NCI-H2196 treated with DMSO at 0.1 percent for 48 hours (cell line): Measurements from ENCODE around the gene ARHGAP18.

Experiments used
- DNase-seq: peaks from one replicate; lab custom pipeline; 2025; ENCODE audit not compliant: unreplicated experiment; lab: John Stamatoyannopoulos, UW

ARHGAP18 gene

GRCh38 chr6:129725341-129725740, 15.4 kb upstream of the ARHGAP18 start:
- DNase-seq, result no peak

DNA sequence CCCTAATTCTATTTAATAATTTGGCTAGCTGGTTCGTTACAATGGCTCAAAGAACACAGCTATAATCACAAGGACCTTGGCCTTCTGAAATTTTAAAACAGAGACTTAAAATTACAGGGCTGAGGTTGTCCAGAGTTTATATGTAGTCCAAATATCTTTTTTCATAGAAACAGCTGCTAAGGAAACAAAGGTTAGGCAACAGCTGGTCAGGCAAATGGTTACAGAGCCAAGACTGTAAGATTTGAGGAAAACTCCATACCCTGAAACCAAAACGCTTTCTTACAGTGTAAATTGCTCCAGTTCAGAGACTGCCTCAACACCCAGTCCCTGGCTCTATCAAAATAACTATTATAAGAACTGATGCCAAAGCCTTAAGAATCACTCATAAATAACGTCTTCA, 9.7 kb upstream of the ARHGAP18 start:
- DNase-seq, result no peak

GRCh38 chr6:129717277-129717676, 7.3 kb upstream of the ARHGAP18 start:
- no peak for DNase-seq

- DNase-seq, result no peak
These were observed 3.9 kb upstream of the ARHGAP18 start for GRCh38 chr6:129713806-129714333.

- no peak for DNase-seq
These were observed 1.3 kb upstream of the ARHGAP18 start for GRCh38 chr6:129711271-129711631.

DNA sequence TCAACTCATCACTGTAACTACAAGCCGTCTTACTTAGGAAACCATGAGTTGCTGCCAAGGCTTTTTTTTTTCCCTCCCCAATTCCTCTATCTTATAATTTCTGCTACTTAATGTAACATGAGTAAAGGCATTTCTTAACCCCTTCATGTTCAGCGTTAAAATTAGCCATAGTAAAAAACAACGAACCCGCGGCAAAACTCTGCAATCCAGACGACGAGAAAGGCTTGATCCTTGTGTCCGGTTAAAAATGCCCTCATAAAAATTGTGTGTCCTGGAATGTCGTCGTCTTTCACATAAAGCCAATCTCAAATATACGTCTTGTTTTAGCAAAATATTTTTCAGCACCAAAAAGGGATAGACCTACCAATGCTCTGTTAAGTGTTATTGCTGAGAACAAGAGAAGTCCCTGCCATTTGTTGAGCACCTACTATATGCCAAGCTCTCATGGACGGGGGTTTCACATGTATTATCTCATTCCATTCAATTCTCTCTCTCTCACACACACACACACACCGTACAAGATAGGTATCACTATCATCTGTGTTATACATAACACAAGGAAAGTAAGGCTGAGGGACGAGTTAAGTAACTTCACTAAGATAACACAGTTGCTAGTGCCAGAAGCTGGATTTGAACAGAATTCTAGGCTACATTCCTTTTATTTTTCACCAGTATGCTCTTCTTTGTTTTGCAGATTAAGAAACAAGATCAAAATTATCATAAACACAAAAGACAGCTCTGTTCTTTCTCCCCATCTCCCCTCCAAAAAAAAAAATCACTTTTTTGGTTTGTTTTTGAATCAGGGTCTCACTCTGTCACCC, 683 bp upstream of the ARHGAP18 start:
- DNase-seq, result no peak

- DNase-seq, result no peak
These were observed 695 bp downstream of the ARHGAP18 start for GRCh38 chr6:129709196-129709768.

DNA sequence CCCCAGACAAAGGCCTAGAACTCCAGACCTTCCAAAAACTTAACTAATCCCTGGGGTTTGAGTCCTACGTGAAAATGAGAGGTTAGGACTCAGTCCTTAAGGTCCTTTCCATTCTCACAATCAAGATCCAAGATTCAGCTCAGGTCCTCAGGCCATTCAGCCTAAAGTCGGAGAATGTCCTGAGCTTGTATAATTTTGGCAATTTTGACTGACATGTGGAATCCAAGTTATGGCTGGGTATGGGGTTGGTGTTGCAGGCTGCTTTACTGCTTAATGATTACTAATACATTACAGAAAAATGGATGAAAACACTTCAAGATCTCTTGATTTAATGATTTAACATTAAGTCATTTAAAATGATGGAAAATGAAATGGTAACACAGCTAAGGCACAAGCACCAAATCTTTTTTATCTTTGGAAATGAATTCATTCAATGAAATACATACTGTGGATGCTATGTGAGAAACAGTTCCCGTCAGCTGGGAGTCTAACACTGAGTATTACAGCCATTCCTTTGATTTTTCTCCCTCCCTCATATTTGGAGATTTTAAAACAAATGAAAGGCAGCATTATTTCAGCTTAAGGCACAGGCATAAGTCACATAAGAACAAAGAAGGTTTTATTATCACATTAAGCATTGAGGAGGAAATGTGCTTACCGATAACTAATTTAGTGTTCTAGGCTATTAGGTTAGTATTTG, 1.3 kb downstream of the ARHGAP18 start:
- DNase-seq, result no peak

GRCh38 chr6:129707882-129708495, 2.0 kb downstream of the ARHGAP18 start:
- DNase-seq, result no peak

- no peak for DNase-seq
These were observed 2.9 kb downstream of the ARHGAP18 start for GRCh38 chr6:129707028-129707427.

- no peak for DNase-seq
These were observed 4.8 kb downstream of the ARHGAP18 start for GRCh38 chr6:129705212-129705611.

DNA sequence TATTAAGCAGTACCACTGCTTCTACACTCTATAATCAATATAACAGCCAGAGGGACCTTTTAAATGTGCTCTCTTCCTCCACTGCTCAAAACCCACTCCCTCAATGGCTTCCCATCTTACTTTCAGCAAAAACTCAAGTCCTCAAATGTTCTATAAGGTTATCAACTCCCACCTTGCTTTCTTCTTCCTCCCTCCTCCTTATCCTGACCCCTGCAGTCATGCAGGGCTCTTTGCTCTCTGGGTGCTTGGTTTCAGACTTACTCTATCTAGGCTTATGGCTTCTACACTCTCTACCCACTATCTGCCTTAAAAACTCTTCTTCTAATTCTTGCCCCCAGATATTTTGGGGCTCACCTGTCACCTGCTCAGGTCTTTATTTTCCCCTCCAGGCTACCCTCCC, 5.3 kb downstream of the ARHGAP18 start:
- no peak for DNase-seq

- DNase-seq, result no peak
These were observed 8.1 kb downstream of the ARHGAP18 start for GRCh38 chr6:129701721-129702455.

DNA sequence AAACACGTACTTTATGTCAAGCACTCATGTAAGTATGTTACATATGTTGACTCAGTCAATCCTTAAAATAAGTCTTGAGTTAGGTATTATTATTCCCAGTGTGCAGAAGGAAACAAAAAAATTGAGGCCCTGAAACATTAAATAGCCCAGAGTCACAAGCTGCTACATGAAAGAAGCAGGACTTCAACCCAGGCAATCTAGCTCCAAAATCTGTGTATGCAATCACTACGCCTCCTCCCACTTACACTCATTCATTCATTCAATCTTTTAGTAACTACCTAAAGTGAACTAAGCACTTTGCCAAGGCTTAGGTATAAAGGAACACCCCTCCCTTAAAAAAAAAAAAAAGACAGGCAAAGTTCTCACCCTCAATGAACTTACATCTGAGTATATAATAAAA, 9.3 kb downstream of the ARHGAP18 start:
- no peak for DNase-seq

GRCh38 chr6:129699659-129700058, 10.3 kb downstream of the ARHGAP18 start:
- no peak for DNase-seq

DNA sequence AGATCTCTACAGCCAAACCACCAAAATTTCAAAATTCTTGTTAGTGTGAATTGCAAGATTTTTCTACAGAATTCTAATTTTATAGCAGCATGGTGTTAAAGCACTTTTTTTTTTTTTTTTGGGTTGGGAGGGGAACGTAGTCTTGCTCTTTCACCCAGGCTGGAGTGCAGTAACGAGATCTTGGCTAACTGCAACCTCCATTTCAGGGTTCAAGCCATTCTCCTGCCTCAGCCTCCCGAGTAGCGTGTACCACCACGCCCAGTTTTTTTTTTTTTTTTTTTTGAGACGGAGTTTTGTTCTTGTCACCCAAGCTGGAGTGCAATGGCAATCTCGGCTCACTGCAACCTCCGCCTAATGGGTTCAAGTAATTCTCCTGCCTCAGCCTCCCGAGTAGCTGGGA, 11.5 kb downstream of the ARHGAP18 start:
- no peak for DNase-seq

GRCh38 chr6:129697788-129698187, 12.2 kb downstream of the ARHGAP18 start:
- DNase-seq, result no peak

- no peak for DNase-seq
These were observed 13.1 kb downstream of the ARHGAP18 start for GRCh38 chr6:129696843-129697242.

DNA sequence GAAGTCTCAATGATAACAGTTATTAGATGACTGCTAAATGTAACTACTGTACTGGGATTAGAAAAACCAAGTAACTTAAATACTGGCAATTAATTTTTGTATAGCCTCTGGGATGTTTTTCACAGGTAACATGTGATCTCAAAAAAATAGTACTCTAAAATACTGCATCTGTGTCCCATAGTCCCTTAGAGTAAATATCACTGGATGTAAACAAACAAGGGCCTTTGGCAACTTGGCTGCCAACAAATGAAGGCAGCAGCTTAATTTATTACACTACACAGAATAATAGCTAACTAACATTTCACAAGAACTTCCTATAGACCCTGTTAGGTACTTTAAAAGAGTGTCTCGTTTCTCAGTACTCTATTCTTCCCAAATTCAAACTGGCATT, 14.0 kb downstream of the ARHGAP18 start:
- DNase-seq, result no peak

- no peak for DNase-seq
These were observed 14.5 kb downstream of the ARHGAP18 start for GRCh38 chr6:129695373-129696027.
